HG03064 (cell line): ENCODE results near the gene SCN3A.

Source experiments
- ATAC-seq: cut with Tn5 transposase; IDR thresholded peaks from one replicate; pipeline ENCODE4 v1.9.1; 2021; ENCODE audit warnings: low read depth; ENCODE audit not compliant: unreplicated experiment

The SCN3A gene

DNA sequence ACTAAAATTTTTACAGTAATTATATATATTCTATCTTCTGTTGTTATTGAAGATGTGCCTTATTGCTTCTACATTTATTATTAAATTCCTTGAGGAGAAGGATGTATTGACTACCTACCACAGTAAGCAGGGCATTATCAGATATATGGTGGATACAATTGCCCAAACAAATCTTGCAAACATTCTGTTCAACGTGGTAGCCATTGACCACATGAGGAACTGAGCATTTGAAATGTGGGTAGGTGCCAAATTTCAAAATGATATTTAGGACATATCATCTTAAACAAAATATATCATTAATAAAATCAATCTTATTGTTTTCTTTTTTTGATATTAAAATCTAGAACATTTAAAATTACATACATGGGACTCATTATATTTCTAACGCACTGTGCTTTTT is 11.1 kb downstream of the SCN3A start:
- no peak for ATAC-seq

DNA sequence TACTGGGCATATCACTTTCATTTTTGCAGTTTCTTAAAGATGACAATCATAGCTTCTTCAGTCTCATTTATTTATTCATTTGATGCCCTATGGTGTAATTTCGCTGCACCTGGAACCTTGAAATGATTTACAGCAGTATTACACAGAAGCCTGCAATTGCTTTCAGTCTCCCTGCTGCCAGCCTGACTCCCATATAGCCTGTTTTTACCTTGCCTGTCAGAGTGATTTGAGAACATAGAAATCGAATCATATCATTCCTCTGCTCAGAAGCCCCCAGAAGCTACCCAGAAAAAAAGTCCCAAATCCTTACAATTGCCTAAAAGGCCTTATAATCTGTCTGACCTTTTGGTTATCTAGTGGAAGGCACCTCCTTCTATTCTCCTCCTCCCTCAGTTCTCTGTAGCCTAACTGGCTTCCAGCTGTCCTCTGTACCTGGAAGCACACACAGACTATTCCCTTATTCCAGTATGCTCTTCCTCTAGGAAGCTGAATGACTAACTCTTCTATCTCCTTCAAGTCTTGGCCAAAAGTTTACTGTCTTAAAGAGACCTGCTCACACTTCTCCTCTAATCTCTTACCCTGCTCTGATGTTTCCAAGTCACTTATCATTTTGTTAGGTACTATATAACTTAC is 12.6 kb downstream of the SCN3A start:
- no peak for ATAC-seq

DNA sequence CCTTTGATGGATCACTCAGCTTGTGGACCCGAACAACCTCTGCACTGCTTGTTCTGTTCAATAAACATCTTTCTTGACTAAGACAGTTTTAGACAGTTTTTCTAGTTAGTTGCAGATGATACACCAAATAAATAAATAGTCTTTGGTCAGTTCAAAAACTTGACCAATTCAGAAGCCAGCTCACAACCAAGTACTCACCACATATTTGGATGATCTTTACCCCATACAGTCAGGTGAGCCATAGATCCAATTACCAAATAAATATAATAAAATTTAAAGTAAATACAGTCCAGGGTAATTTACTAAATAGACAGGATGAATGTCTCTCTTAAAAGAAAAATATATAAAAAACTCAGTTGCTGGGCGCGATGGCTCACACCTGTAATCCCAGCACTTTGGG is 18.2 kb downstream of the SCN3A start:
- ATAC-seq: no peak

DNA sequence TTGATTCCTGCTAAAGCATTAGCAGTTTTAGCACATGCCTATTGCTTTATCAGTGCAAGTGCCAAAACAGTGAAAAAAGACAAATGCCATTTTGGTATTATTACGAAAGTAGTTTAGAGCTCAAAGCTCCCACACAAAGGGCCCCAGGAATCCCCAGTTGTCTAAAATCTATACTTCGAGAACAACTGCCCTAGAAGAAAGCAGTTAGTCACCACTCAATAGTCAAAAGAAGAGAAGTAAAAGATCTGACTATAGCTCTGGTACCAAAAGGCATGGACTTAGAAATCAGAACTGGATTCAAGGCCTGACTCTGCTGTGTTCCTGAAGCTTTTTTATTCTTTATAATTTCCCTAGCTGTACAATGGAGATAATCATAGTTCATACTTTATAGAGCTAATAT is 21.8 kb downstream of the SCN3A start:
- ATAC-seq: no peak

DNA sequence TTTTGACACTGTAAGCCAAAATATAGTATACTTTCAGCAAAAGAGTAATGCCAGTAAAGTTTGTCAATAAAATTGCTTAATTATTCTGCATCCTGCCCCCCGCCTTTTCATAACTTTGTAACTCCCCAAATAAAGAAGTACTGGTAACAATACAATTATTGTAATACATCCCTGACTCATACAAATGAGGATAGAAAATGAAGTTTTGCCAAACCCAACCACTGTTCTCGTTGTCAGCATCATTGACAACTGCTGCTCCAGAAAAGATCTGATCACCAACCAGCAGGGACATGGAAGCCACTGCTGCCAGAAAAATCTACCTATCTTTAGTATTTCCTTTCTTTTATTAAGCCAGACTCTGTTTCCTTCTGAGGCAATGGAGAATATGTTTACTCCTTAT is 27.1 kb downstream of the SCN3A start:
- no peak for ATAC-seq

DNA sequence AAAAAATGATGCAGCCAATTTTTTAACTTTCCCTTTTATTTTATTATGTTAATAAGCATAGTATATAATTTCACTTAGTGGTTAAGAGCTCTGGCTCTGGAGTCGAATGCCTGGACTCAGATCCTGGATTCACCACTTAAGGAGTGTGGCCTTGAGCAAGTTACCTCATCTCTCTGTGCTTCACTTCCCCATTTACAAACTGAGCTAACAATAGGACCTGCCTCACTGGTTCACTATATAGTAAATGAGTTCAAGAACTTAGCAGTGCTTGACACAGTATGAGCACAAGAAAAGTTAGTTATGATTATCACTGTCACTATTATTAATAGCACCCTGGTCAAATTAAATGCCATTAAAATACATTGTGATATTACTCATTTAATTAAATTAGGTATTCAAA is 30.6 kb downstream of the SCN3A start:
- ATAC-seq: no peak

DNA sequence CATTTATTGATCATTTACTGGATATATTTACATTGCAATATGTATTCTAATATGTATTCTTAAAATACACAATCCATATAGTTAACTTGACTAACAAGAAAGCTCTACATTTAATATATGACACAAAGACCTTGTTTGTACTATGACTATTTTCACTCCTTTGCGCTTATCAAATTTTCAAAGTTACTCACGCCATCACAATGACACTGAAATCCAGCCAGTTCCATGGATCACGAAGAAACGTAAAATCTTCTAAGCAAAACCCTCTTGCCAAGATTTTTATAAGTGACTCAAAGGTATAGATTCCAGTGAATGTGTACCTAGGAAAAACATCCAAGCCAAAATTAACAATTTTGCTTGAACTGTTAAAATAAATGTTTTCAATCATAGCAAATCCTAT is 39.6 kb downstream of the SCN3A start:
- ATAC-seq: no peak

DNA sequence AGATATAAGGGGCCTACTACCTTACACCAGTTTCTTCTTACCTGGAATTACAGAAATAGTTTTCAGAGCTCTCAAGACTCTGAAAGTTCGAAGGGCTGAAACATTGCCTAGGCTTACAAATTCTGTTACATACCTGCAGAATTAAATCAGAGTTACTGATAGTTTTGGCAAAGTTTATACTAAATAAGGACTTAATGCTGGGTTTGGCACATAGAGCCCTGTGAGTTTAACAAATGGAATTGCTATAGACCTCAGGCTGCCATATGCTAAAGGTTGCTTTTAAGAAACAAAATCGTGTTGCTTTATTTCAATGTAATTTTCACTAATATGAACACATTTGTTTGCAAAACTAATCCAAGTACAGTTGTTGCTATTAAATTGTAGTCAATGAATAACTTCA is 40.1 kb downstream of the SCN3A start:
- ATAC-seq: no peak

DNA sequence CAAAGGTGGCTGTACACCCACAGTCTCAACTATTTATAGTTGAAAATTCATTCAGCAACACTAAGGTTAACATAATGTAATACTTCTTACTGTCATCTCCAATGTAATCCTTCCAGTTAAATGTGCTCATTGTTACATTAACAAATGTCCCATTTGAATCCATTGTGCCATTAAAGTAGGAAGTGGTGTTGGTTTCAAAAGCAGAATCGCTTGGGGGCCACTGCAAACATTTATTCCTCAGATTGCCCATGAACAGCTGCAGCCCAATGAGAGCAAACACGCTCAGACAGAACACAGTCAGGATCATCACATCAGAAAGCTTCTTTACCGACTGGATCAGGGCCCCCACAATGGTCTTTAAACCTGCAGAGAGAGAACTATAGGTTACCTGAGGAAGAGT is 41.4 kb downstream of the SCN3A start:
- ATAC-seq: no peak

DNA sequence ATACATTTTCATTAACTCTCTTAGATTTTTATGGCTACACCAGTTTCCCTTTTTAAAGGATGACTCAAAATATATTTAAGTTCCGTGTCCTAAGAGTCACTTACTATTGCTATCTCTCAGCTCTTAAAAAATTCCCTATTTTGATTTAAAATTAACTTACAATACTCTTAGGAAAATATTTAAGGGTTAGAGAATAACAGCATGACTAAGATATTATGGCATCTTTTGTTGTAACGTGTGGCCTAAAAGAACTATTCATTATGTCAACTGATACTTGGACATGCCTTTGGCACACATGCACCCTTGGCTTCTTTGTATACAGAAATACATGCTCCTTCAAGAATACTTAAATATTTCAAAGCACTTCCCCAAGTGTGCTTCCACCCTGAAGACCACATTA is 42.3 kb downstream of the SCN3A start:
- no peak for ATAC-seq

DNA sequence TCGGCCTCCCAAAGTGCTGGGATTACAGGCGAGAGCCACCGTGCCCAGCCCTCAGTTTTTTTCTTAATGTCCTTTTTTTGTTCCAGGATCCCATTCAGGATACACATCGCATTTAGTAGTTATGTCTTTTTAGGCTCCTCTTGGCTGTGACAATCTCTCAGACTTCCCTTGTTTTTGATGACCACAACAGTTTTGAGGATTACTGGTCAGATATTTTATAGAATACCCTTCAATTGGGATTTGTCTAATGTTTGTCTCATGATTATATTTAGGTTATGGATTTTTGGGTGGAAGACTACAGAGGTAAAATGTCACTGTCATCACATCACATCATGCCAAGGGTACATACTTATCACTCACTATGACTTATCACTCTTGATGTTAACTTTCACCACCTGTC is 46.7 kb downstream of the SCN3A start:
- ATAC-seq: no peak

DNA sequence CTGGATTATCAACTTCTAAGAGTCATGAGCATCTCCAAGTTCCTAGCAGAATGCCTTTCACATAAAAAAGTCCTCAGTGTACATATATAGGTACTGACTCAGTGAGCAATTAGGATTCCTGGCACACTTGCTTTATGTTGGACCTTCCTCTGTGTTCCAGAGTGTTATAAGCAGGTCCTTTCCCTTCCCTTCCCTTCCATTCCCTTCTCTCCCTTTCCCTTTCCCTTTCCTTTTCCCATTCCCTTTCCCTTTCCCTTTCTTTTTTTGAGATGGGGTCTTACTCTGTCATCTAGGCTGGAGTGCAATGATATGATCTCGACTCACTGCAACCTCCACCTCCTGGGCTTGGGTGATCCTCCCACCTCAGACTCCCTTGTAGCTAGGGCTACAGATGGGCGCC is 48.7 kb downstream of the SCN3A start:
- ATAC-seq: no peak

DNA sequence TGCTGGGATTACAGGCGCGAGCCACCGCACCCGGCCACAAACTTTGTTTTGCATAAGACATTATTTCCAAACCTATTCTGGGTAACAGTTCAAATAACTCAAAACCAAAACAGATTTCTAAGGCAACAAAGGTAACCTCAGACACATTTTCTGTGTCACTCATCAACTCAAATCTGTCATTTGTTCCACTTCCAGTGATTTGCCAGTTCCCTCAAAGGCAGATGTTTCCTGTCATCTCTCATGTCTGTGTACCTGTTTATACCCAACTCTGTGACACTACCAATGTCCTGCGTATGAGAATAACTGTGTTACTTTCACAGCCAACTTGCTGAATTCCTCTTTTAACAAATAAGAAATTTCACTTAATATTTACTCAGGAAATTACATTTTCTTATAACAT is 54.4 kb downstream of the SCN3A start:
- ATAC-seq: no peak

DNA sequence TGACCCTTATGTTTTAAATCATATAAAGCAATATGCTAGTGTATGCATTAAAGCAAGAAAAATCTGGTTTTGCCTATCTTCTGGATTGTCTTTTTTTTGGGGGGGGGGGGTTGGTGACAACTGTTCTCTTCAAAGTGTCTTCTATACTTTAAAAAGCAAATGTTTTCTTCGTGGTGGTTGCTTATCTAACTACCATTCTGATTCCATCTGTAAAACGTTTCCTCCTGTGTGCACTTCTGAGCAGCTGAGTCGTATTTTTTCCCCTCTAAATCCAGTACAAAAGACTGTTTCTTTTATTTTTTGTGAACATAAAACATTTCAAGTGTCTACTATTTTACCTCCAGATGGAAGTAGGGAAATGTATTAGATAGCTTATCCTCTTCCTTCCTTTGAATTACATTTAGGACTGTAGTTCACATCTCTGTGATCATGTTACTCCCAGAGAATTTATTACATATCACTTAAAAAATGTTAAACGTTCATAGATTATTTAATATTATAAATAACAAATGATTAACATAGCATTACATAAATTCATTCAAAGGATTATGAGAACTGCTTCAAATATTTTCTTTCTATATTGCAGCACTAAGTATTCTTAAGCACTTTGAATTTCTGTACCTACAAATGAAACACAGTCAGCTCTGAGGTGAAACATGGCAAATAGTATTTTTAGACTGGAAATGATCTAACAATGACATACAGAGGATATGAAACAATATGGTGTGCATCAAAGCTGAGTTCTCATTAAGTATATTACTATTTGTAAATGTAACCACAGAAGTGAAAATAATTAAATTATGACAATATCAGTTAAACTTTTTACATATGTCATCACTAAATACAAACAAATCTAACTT is 56.4 kb downstream of the SCN3A start:
- no peak for ATAC-seq

DNA sequence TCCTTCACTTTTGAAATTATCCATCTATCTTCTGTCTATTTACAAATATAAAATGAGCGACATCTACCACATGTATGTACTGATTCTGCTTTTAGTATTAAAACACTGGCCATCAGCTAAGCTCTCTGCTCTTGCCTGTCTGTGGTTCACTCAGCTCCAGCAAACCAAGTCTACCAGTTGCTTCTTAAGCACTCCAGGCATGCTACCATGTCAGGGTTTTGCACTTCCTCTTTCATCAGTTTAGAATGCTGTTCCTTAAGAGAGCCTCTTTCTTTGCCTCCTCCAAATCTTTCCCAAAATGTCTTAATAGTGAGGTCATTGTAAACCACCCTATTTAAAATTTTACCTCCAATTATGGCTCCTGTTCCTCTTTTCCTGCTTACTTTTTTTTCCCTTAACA is 59.5 kb downstream of the SCN3A start:
- ATAC-seq: no peak

DNA sequence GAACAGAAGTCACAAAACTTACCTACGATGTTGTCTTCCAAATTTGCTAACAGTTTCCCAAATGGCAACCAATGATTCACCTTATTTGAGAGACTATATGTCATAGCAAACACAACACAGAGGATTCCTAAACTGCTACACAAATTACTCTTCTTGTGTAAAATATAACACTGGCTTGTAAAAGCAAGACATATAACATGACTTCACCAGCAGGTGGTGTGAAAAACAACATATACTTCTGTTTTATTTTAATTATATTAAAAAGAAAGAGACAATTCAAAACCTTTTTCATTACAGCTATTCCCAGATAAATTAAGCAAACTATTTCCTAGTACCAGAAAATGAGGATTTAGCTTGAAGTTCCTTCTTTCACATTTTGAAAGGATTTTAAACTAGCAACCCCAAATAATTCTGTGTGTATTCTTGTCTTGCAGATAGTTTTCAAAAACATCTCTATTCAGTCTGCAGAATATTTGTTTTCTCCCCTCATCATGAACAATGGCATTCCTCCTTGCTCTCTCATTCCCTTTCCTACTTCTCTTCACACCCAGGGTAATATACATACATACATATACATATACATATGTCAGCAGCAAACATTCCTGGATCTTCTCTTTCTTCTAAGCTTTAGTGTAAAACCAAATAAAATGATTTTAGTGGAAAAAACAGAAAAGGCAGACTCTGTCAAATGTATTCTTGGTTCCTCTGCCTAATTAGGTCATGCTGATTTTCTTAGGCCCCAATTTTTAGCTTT is 62.1 kb downstream of the SCN3A start:
- no peak for ATAC-seq

DNA sequence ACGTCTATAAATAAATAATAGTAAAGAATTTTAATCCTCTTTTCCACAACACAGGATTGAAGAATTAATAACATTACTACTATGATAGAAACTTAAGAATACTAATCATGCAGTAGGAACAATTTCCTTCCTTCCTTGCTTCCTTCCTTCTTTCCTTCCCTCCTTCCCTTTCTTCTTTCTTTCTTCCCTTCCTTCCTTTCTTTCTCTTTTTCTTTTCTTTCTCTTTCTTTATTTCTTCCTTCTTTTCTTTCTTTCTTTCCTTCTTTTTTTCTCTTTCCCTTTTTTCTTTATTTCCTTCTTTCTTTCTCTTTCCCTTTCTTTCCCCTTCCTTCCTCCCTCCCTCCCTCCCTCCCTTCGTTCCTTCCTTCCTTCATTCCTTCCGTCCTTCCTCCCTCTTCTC is 77.6 kb downstream of the SCN3A start:
- ATAC-seq: no peak

DNA sequence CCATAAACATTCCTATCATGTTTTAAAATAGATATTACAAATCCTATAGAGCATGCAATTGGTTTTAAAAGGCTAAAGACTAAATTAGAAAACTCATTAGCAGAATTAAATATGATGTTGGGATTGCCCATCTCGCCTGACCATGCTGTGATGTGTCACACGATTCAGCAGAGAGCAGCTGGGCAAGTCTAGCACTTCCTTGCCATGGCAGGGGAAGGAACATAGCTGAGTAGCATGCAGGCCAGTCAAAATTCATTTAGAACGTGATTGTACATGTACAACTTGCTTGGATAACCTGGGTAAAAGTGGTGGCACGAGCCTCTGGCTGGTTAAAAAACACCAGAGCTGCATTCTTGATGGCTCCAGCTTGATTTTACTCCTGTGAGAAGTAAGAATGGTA is 81.3 kb downstream of the SCN3A start:
- no peak for ATAC-seq

DNA sequence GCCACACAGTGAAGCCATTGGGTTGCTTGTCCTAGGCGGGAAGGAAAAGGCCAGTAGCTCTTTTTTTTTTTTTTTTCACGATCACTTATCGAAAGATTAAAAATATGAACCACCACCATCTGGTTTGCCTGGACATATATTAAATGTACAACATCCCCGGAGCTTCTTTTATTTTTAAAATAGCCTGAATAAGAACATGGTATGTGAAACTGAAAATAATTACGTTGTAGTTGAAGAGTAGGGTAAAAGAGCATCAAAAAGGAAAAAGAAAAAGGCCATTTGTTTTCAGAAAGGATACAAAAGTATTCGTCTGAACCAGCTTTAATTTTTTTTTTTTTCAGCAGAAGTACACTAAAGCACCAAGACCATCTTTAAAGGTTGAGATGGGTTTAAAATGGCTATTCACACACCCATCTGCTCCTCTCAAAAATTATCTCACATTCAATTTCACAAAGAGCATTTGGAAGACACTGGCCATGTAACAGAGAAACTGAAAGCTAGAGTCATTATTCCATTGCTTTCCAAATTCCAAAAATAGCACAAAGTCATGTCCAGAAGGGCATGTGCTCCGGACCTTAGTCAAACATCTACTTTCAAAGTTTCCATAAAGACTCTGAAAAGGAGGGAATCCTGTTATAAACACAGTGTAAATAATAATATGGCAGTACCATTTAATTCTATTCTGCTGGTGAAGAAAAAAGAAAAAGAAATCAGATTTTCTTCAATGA is 82.9 kb downstream of the SCN3A start:
- no peak for ATAC-seq

DNA sequence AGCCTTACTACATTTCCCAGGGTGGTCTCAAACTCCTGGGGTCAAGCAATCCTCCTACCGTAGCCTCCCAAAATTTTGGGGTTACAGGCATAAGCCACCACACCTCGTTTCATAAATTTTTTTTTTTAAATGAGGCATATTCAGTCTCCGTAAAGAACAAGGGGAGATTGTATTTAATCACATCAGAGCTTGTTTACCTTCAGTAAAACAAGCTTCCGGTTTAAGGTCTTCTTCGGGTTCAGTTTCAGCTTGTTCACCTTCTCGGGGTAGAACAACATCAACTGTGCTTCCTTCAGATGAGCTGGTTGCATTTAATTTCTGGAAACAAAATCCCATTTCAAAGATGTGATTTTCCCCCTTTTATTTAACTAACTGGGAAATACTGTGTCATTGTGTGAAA is 88.6 kb downstream of the SCN3A start:
- ATAC-seq: no peak

DNA sequence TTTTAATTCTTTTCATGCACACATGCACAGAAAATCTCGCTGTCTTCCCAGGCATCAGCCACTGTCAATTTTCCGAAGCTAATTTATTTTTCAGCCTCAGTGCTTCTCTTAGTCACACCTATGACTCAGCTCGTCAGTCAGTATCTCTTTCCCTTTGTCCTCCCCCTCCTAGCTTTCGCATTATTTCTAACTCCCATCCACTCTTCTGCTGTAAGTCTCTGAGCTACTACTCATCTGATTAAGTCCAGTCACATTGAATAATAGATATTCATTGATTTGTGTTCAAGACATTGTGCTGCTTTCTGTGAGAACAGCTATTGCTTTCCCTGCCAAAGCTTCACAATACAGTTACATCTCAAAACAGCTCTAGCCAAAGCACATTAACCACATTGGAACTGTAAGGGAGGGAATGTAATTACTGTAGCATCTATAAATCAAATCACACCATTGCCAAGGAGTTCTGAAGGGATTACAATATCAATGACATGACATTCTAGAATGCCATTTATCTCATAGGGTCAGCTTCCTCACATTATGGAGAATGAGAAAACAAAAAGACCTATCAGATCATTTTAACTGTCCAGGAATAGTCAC is 89.4 kb downstream of the SCN3A start:
- ATAC-seq: no peak
